Measurements from ENCODE around the gene CDK13. TPM values are rescaled to one million over a fixed set of nuclear protein-coding genes. Genes with fewer than 3 reads are reported as not detected.
A peak's percentile ranks its signal among the peaks of the same experiment; 100 is the strongest.

CDK13 gene
- total RNA-seq, 1 donor from 2014 or later: 58.8 TPM

- Mint-ChIP-seq H3K27ac (ENCODE audit: unreplicated experiment) (no peak overlapping the region), H3K9me3 (ENCODE audit: low read depth) (no peaks in the 10 kb centered on the region), H3K4me3 (ENCODE audit: unreplicated experiment) (no peak overlapping the region), H3K4me1 (ENCODE audit: low read depth) (peaks cover 34% of the 10 kb centered on the region), H3K36me3 (ENCODE audit: low read depth) (peaks cover 7% of the 10 kb centered on the region), H3K27me3 (ENCODE audit: low read depth) (no peaks in the 10 kb centered on the region)
- no peak for TF ChIP-seq CTCF (IDR thresholded peaks at IDR 0.05)
- no peak for DNase-seq (ENCODE audit: low spot score)
Measured at GRCh38 chr7:39985398-39985918, 35.4 kb downstream of the CDK13 start.

GRCh38 chr7:39987641-39988347 is 37.7 kb downstream of the CDK13 start:
- no peak for TF ChIP-seq CTCF (IDR thresholded peaks at IDR 0.05)
- DNase-seq (ENCODE audit: low spot score): no peak
- H3K4me1 Mint-ChIP-seq (ENCODE audit: low read depth): peaks cover 34% of the 10 kb centered on the region
- H3K27me3 Mint-ChIP-seq (ENCODE audit: low read depth): no peaks in the 10 kb centered on the region
- peaks cover 7% of the 10 kb centered on the region for H3K36me3 Mint-ChIP-seq (ENCODE audit: low read depth)
- no peak overlapping the region for H3K27ac Mint-ChIP-seq (ENCODE audit: unreplicated experiment)
- H3K9me3 Mint-ChIP-seq (ENCODE audit: low read depth): no peaks in the 10 kb centered on the region
- H3K4me3 Mint-ChIP-seq (ENCODE audit: unreplicated experiment): no peak overlapping the region

DNA sequence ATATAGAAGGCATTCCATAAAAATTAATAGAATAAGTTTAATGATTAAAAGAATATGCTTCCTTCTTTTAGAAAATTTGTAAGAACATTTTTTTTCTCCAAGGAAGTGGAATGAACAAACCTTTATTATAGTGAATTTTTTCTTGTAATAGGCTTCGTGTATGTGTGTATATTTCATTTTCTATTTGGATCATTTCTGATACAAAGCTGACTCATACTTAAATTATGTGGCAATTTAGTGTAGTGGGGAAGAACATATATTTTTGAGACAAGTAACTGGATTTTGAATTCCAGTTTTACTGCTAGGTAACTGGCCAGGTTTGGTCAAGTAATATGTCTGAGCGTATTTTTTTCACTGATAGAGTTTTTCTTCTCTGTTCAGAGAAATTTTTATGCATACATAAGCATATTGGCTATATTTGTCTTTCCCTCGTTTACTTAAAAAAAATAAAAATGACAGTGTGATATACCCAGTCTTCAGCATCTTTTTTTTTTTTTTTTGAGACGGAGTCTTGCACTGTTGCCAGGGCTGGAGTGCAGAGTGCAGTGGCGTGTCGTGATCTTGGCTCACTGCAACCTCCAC is 50.8 kb downstream of the CDK13 start:
- Mint-ChIP-seq H3K27me3 (ENCODE audit: low read depth) (no peaks in the 10 kb centered on the region), H3K36me3 (ENCODE audit: low read depth) (peaks cover 9% of the 10 kb centered on the region), H3K4me1 (ENCODE audit: low read depth) (peaks cover 13% of the 10 kb centered on the region), H3K4me3 (ENCODE audit: unreplicated experiment) (no peak overlapping the region), H3K27ac (ENCODE audit: unreplicated experiment) (peak overlapping the region; percentile 12), H3K9me3 (ENCODE audit: low read depth) (no peaks in the 10 kb centered on the region)
- no peak for TF ChIP-seq CTCF (IDR thresholded peaks at IDR 0.05)
- DNase-seq (ENCODE audit: low spot score): no peak

DNA sequence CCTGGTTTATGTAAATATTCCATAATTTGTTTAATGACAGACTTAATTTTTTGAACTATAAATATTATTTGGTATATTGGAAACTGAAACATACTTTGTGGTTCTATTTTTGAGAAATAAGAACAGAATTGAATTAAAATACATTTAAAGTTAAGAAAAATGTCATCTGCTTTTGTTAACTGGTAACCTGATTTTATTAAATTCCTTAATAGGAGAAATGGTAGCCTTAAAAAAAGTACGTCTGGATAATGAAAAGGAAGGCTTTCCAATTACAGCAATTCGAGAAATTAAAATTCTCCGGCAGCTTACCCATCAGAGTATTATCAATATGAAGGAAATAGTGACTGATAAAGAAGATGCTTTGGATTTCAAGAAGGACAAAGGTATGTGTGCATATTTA is 51.6 kb downstream of the CDK13 start:
- H3K27ac Mint-ChIP-seq (ENCODE audit: unreplicated experiment): no peak overlapping the region
- H3K36me3 Mint-ChIP-seq (ENCODE audit: low read depth): peaks cover 9% of the 10 kb centered on the region
- H3K27me3 Mint-ChIP-seq (ENCODE audit: low read depth): no peaks in the 10 kb centered on the region
- no peak for TF ChIP-seq CTCF (IDR thresholded peaks at IDR 0.05)
- no peaks in the 10 kb centered on the region for H3K9me3 Mint-ChIP-seq (ENCODE audit: low read depth)
- peaks cover 16% of the 10 kb centered on the region for H3K4me1 Mint-ChIP-seq (ENCODE audit: low read depth)
- H3K4me3 Mint-ChIP-seq (ENCODE audit: unreplicated experiment): no peak overlapping the region
- DNase-seq (ENCODE audit: low spot score): no peak

GRCh38 chr7:40003597-40003996 is 53.5 kb downstream of the CDK13 start:
- Mint-ChIP-seq H3K36me3 (ENCODE audit: low read depth) (peaks cover 11% of the 10 kb centered on the region), H3K27ac (ENCODE audit: unreplicated experiment) (no peak overlapping the region), H3K4me1 (ENCODE audit: low read depth) (peaks cover 31% of the 10 kb centered on the region), H3K4me3 (ENCODE audit: unreplicated experiment) (no peak overlapping the region), H3K9me3 (ENCODE audit: low read depth) (no peaks in the 10 kb centered on the region), H3K27me3 (ENCODE audit: low read depth) (no peaks in the 10 kb centered on the region)
- no peak for DNase-seq (ENCODE audit: low spot score)
- no peak for TF ChIP-seq CTCF (IDR thresholded peaks at IDR 0.05)
